GM23338 (cell line): Measurements from ENCODE around the gene RRP1. TPM values are rescaled to one million over a fixed set of nuclear protein-coding genes. Genes with fewer than 3 reads are reported as not detected.

Experiments used
- ATAC-seq: fragments of 200-7000 bp; cut with Tn5 transposase; 3 replicates; pipeline ENCODE4 v1.9.1; 2020
- DNase-seq: peaks from one replicate; pipeline ENCODE4 v3.0.0-alpha.2; 2015; ENCODE audit warnings: low spot score
- H2AFZ ChIP-seq: fragments of 200-600 bp; sonication (generic); 2 replicates; pipeline ENCODE4 v1.8.0; 2016; ENCODE audit warnings: antibody characterized with exemption, mild to moderate bottlenecking, moderate library complexity
- H3F3A ChIP-seq: fragments of 200-600 bp; sonication (generic); replicated peaks from 2 replicates; pipeline ENCODE4 v1.8.0; 2017; ENCODE audit warnings: antibody characterized with exemption, mixed run types, low read depth
- H3K27ac ChIP-seq: fragments of 200-600 bp; sonication (generic); 2 replicates; pipeline ENCODE4 v1.6.1; 2016; ENCODE audit warnings: low read depth
- H3K27me3 ChIP-seq: fragments of 200-600 bp; sonication (generic); 2 replicates; pipeline ENCODE4 v1.8.0; 2016; ENCODE audit warnings: mild to moderate bottlenecking, mixed run types, moderate library complexity; ENCODE audit not compliant: insufficient read depth
- H3K36me3 ChIP-seq: fragments of 200-600 bp; sonication (generic); 2 replicates; pipeline ENCODE4 v1.8.0; 2016; ENCODE audit warnings: mild to moderate bottlenecking; ENCODE audit not compliant: insufficient read depth
- H3K4me1 ChIP-seq: fragments of 200-600 bp; sonication (generic); 2 replicates; pipeline ENCODE4 v1.8.0; 2016; ENCODE audit warnings: mild to moderate bottlenecking, moderate library complexity; ENCODE audit not compliant: insufficient read depth
- H3K4me2 ChIP-seq: fragments of 200-600 bp; sonication (generic); 2 replicates; pipeline ENCODE4 v1.7.1; 2017; ENCODE audit warnings: mixed run types
- H3K4me3 ChIP-seq: fragments of 200-600 bp; sonication (generic); 2 replicates; pipeline ENCODE4 v1.6.1; 2016; ENCODE audit warnings: mixed run types
- H3K79me2 ChIP-seq: fragments of 200-600 bp; sonication (generic); replicated peaks from 2 replicates; pipeline ENCODE4 v1.8.0; 2017; ENCODE audit warnings: mild to moderate bottlenecking; ENCODE audit not compliant: insufficient read depth
- H3K9me2 ChIP-seq: fragments of 200-600 bp; sonication (generic); 2 replicates; pipeline ENCODE4 v1.8.0; 2017; ENCODE audit not compliant: insufficient read depth
- H4K20me1 ChIP-seq: fragments of 200-600 bp; sonication (generic); replicated peaks from 2 replicates; pipeline ENCODE4 v1.8.0; 2017; ENCODE audit warnings: mild to moderate bottlenecking; ENCODE audit not compliant: insufficient read depth
- H3K27ac Mint-ChIP-seq: 2 replicates; pipeline ENCODE4 v1.8.0; 2020; ENCODE audit warnings: inconsistent platforms, mild to moderate bottlenecking, moderate library complexity, mixed read lengths
- H3K27me3 Mint-ChIP-seq: 3 replicates; pipeline ENCODE4 v1.8.0; 2022; ENCODE audit warnings: low read depth, mild to moderate bottlenecking, moderate library complexity, mixed read lengths, inconsistent platforms; ENCODE audit not compliant: insufficient read depth, poor library complexity
- H3K36me3 Mint-ChIP-seq: 3 replicates; pipeline ENCODE4 v1.8.0; 2021; ENCODE audit warnings: low read depth, mild to moderate bottlenecking, inconsistent platforms, moderate library complexity, mixed read lengths
- H3K4me1 Mint-ChIP-seq: 3 replicates; pipeline ENCODE4 v1.8.0; 2020; ENCODE audit warnings: mild to moderate bottlenecking, inconsistent platforms, mixed read lengths
- H3K4me3 Mint-ChIP-seq: 3 replicates; pipeline ENCODE4 v1.8.0; 2021; ENCODE audit warnings: moderate library complexity, mild to moderate bottlenecking, inconsistent platforms, mixed read lengths
- H3K9me3 Mint-ChIP-seq: 3 replicates; pipeline ENCODE4 v1.8.0; 2020; ENCODE audit warnings: moderate library complexity, mild to moderate bottlenecking, inconsistent platforms, mixed read lengths
- EZH2 ChIP-seq: fragments of 200-600 bp; sonication (generic); IDR thresholded peaks from one replicate; pipeline ENCODE4 v1.8.0; 2017; ENCODE audit warnings: antibody characterized with exemption, mild to moderate bottlenecking, low read depth; ENCODE audit not compliant: unreplicated experiment
- EZH2phosphoT487 ChIP-seq: fragments of 200-600 bp; sonication (generic); IDR thresholded peaks from one replicate; pipeline ENCODE4 v1.8.1; 2018; ENCODE audit warnings: antibody characterized with exemption; ENCODE audit not compliant: unreplicated experiment
- JUNB ChIP-seq: IDR thresholded peaks from one replicate; pipeline ENCODE4 v1.6.1; 2016; ENCODE audit warnings: antibody characterized with exemption; ENCODE audit not compliant: unreplicated experiment
- NANOG ChIP-seq: IDR thresholded peaks from 2 replicates; pipeline ENCODE4 v1.6.1; 2016; ENCODE audit warnings: antibody characterized with exemption, borderline replicate concordance
- STAT1 ChIP-seq: IDR thresholded peaks from one replicate; pipeline ENCODE4 v1.6.1; 2016; ENCODE audit warnings: antibody characterized with exemption; ENCODE audit not compliant: unreplicated experiment
- ZNF114 ChIP-seq: fragments of 250-450 bp; sonication (Bioruptor Pico); IDR thresholded peaks from 2 replicates; pipeline ENCODE4 v1.5.0; 2020; ENCODE audit warnings: mild to moderate bottlenecking, moderate library complexity
- ZNF331 ChIP-seq: fragments of 250-450 bp; sonication (Bioruptor Pico); IDR thresholded peaks from 2 replicates; pipeline ENCODE4 v1.5.0; 2020; ENCODE audit warnings: low read depth, mild to moderate bottlenecking, moderate library complexity
- polyA plus RNA-seq: library from polyadenylated mRNA; unstranded; fragments of >200 nt; fragmentation: Nextera tagmentation; extraction: Ambion mirVana; gene quantifications from 2 replicates; pipeline ENCODE4 v1.2.1, GENCODE V29; 2016
- total RNA-seq: library from RNA; depleted of rRNA; stranded (reverse); fragments of >200 nt; shearing (Covaris generic); gene quantifications from 2 replicates; pipeline ENCODE4 v1.2.3, GENCODE V29; 2014
- TF ChIP-seq, protein P1 (sequence below): fragments of 250-450 bp; sonication (Bioruptor Pico); IDR thresholded peaks from 2 replicates; pipeline ENCODE4 v1.5.0; 2020; ENCODE audit warnings: mild to moderate bottlenecking, moderate library complexity
- TF ChIP-seq, protein P2 (sequence below): IDR thresholded peaks from one replicate; pipeline ENCODE4 v1.6.1; 2018; ENCODE audit warnings: antibody characterized with exemption; ENCODE audit not compliant: unreplicated experiment
- TF ChIP-seq, protein P3 (sequence below): IDR thresholded peaks from 2 replicates; pipeline ENCODE4 v1.6.1; 2016; ENCODE audit warnings: antibody characterized with exemption

Gene RRP1
- total and polyA plus RNA-seq, 2 experiments from 2014 or later: 36.5 to 63.5 TPM

DNA sequence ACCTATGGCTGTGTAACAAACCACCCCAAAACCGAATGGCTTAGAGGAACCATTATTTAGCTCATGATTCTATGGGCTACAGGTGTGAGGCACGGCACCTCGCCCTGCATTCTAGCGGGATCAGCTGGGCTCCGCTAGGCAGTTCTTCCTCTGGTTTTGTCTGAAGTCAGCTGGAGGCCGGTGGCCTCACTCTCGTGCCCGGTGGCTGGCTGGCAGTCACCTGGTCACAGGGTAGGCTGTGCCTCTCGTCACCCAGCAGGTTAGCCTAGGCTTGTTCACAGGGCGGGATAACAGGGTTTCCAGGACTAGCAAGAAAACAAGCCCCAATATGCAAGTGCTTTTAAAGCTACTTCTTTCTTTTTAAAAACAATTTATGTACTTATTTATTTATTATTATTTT, 59.4 kb downstream of the RRP1 start (continued):
- TF ChIP-seq, protein P1, sequence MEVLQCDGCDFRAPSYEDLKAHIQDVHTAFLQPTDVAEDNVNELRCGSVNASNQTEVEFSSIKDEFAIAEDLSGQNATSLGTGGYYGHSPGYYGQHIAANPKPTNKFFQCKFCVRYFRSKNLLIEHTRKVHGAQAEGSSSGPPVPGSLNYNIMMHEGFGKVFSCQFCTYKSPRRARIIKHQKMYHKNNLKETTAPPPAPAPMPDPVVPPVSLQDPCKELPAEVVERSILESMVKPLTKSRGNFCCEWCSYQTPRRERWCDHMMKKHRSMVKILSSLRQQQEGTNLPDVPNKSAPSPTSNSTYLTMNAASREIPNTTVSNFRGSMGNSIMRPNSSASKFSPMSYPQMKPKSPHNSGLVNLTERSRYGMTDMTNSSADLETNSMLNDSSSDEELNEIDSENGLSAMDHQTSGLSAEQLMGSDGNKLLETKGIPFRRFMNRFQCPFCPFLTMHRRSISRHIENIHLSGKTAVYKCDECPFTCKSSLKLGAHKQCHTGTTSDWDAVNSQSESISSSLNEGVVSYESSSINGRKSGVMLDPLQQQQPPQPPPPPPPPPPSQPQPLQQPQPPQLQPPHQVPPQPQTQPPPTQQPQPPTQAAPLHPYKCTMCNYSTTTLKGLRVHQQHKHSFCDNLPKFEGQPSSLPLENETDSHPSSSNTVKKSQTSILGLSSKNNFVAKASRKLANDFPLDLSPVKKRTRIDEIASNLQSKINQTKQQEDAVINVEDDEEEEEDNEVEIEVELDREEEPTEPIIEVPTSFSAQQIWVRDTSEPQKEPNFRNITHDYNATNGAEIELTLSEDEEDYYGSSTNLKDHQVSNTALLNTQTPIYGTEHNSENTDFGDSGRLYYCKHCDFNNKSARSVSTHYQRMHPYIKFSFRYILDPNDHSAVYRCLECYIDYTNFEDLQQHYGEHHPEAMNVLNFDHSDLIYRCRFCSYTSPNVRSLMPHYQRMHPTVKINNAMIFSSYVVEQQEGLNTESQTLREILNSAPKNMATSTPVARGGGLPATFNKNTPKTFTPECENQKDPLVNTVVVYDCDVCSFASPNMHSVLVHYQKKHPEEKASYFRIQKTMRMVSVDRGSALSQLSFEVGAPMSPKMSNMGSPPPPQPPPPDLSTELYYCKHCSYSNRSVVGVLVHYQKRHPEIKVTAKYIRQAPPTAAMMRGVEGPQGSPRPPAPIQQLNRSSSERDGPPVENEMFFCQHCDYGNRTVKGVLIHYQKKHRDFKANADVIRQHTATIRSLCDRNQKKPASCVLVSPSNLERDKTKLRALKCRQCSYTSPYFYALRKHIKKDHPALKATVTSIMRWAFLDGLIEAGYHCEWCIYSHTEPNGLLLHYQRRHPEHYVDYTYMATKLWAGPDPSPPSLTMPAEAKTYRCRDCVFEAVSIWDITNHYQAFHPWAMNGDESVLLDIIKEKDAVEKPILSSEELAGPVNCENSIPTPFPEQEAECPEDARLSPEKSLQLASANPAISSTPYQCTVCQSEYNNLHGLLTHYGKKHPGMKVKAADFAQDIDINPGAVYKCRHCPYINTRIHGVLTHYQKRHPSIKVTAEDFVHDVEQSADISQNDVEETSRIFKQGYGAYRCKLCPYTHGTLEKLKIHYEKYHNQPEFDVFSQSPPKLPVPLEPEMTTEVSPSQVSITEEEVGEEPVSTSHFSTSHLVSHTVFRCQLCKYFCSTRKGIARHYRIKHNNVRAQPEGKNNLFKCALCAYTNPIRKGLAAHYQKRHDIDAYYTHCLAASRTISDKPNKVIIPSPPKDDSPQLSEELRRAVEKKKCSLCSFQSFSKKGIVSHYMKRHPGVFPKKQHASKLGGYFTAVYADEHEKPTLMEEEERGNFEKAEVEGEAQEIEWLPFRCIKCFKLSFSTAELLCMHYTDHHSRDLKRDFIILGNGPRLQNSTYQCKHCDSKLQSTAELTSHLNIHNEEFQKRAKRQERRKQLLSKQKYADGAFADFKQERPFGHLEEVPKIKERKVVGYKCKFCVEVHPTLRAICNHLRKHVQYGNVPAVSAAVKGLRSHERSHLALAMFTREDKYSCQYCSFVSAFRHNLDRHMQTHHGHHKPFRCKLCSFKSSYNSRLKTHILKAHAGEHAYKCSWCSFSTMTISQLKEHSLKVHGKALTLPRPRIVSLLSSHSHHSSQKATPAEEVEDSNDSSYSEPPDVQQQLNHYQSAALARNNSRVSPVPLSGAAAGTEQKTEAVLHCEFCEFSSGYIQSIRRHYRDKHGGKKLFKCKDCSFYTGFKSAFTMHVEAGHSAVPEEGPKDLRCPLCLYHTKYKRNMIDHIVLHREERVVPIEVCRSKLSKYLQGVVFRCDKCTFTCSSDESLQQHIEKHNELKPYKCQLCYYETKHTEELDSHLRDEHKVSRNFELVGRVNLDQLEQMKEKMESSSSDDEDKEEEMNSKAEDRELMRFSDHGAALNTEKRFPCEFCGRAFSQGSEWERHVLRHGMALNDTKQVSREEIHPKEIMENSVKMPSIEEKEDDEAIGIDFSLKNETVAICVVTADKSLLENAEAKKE (CRISPR knock-in tag): no peak
- no peak for TF ChIP-seq STAT1
- TF ChIP-seq EZH2phosphoT487: no peak
- TF ChIP-seq, protein P2, sequence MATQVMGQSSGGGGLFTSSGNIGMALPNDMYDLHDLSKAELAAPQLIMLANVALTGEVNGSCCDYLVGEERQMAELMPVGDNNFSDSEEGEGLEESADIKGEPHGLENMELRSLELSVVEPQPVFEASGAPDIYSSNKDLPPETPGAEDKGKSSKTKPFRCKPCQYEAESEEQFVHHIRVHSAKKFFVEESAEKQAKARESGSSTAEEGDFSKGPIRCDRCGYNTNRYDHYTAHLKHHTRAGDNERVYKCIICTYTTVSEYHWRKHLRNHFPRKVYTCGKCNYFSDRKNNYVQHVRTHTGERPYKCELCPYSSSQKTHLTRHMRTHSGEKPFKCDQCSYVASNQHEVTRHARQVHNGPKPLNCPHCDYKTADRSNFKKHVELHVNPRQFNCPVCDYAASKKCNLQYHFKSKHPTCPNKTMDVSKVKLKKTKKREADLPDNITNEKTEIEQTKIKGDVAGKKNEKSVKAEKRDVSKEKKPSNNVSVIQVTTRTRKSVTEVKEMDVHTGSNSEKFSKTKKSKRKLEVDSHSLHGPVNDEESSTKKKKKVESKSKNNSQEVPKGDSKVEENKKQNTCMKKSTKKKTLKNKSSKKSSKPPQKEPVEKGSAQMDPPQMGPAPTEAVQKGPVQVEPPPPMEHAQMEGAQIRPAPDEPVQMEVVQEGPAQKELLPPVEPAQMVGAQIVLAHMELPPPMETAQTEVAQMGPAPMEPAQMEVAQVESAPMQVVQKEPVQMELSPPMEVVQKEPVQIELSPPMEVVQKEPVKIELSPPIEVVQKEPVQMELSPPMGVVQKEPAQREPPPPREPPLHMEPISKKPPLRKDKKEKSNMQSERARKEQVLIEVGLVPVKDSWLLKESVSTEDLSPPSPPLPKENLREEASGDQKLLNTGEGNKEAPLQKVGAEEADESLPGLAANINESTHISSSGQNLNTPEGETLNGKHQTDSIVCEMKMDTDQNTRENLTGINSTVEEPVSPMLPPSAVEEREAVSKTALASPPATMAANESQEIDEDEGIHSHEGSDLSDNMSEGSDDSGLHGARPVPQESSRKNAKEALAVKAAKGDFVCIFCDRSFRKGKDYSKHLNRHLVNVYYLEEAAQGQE: no peak

DNA sequence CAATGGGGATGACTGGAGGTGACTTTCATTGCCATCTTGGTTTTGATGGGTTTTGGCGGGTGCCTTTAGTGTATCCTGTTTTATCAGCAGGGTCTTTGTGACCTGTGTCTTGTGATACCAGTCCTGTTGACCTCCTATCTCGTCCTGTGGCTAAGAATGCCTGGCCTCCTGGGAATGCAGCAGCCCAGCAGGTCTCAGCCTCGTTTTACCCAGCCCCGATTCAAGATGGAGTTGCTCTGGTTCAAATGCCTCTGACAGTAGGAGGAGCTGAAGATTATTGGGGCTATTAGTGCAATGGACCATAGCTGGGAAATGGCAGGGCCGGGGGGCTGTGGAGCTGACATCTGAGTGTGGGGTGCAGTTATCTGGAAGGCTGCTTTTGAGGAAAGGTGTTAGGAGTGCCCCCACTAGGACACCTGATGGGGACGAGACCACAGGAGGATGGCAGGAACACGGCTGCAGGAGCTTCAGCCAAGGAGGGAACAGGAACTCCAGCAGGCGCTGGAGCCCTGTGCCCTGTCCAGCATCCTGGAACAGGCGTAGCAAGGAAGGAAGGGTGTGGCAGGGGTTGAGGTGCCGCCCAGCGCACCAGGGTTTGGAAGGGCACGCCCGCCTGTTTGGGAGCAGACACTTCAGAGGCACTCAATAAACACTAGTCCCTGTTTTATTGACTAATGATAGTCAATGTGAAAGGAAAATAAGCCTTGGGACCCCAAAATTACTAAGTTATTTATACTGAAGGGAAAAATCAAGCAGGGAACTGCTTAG, 60.3 kb downstream of the RRP1 start:
- no peaks in the 10 kb centered on the region for H3K36me3 Mint-ChIP-seq
- Histone ChIP-seq H3K4me3 (no peak overlapping the region), H3K27me3 (no peaks in the 10 kb centered on the region), H4K20me1 (no peaks in the 10 kb centered on the region), H3F3A (no peaks in the 10 kb centered on the region), H2AFZ (no peak overlapping the region), H3K27ac (no peak overlapping the region), H3K36me3 (no peaks in the 10 kb centered on the region), H3K4me1 (no peaks in the 10 kb centered on the region), H3K79me2 (no peaks in the 10 kb centered on the region), H3K4me2 (no peak overlapping the region), H3K9me2 (no peaks in the 10 kb centered on the region)
- no peaks in the 10 kb centered on the region for H3K4me1 Mint-ChIP-seq
- H3K4me3 Mint-ChIP-seq: no peak overlapping the region
- peaks cover 9% of the 10 kb centered on the region for H3K27me3 Mint-ChIP-seq
- no peak for ATAC-seq
- H3K27ac Mint-ChIP-seq: no peak overlapping the region
- H3K9me3 Mint-ChIP-seq: no peaks in the 10 kb centered on the region
- DNase-seq: no peak
- TF ChIP-seq EZH2 (no peak), ZNF114 (CRISPR knock-in tag) (no peak), NANOG (no peak), EZH2phosphoT487 (no peak), STAT1 (no peak), JUNB (no peak), ZNF331 (CRISPR knock-in tag) (no peak)
- TF ChIP-seq, protein P3, sequence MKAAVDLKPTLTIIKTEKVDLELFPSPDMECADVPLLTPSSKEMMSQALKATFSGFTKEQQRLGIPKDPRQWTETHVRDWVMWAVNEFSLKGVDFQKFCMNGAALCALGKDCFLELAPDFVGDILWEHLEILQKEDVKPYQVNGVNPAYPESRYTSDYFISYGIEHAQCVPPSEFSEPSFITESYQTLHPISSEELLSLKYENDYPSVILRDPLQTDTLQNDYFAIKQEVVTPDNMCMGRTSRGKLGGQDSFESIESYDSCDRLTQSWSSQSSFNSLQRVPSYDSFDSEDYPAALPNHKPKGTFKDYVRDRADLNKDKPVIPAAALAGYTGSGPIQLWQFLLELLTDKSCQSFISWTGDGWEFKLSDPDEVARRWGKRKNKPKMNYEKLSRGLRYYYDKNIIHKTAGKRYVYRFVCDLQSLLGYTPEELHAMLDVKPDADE: no peak
